K562 (cell line): ENCODE results near the gene RPL3. TPM values are rescaled to one million over a fixed set of nuclear protein-coding genes. Genes with fewer than 3 reads are reported as not detected.
A peak's percentile ranks its signal among the peaks of the same experiment; 100 is the strongest.

ENCODE experiments used
- ETV1 ChIP-seq: fragments of 450-650 bp; conservative IDR thresholded peaks from 2 replicates; pipeline ENCODE4 v1.6.1; 2016; ENCODE audit warnings: missing genetic modification characterization, control low read depth, low read depth, missing compliant biosample characterization
- FOXK1 ChIP-seq: sonication (generic); formaldehyde crosslinking; IDR thresholded peaks from 2 replicates; pipeline ENCODE4 v1.8.0; 2022; ENCODE audit warnings: missing genetic modification reagents, mild to moderate bottlenecking, borderline replicate concordance
- HNRNPLL ChIP-seq: fragments of 200-400 bp; formaldehyde crosslinking; IDR thresholded peaks from 2 replicates; pipeline ENCODE4 v1.6.1; 2017; ENCODE audit warnings: low read length, low read depth, mild to moderate bottlenecking; ENCODE audit not compliant: poor library complexity, severe bottlenecking
- KLF6 ChIP-seq: fragments of 250-450 bp; sonication (Bioruptor Pico); IDR thresholded peaks from 2 replicates; pipeline ENCODE4 v1.4.0; 2020; ENCODE audit warnings: mild to moderate bottlenecking, moderate library complexity, borderline replicate concordance
- LARP7 ChIP-seq: fragments of 450-650 bp; IDR thresholded peaks from 2 replicates; pipeline ENCODE4 v1.6.1; 2016
- PHF20 ChIP-seq: fragments of 450-650 bp; IDR thresholded peaks from 2 replicates; pipeline ENCODE4 v1.6.1; 2018; ENCODE audit not compliant: partially characterized antibody
- SMC3 ChIP-seq: conservative IDR thresholded peaks from 2 replicates; pipeline ENCODE4 v1.6.1; 2011; ENCODE audit warnings: low read depth, low read length, improper control_type of control experiment; ENCODE audit not compliant: insufficient read depth
- TAF7 ChIP-seq: fragments of 450-650 bp; IDR thresholded peaks from 2 replicates; pipeline ENCODE4 v1.6.1; 2016; ENCODE audit warnings: missing genetic modification characterization, missing compliant biosample characterization
- TARDBP ChIP-seq: fragments of 450-650 bp; IDR thresholded peaks from 2 replicates; pipeline ENCODE4 v1.6.1; 2016
- ZBTB1 ChIP-seq: sonication (generic); formaldehyde crosslinking; IDR thresholded peaks from 2 replicates; pipeline ENCODE4 v1.8.1; 2023; ENCODE audit warnings: missing genetic modification reagents, low read depth, mild to moderate bottlenecking, borderline replicate concordance
- ZNF551 ChIP-seq: fragments of 250-450 bp; sonication (Bioruptor Pico); IDR thresholded peaks from 2 replicates; pipeline ENCODE4 v1.5.0; 2021; ENCODE audit warnings: mild to moderate bottlenecking, moderate library complexity
- polyA plus RNA-seq, 8 experiments: library from polyadenylated mRNA; depleted of rRNA in 4 of 8; stranded (reverse) in 5 of 8; unstranded in 3 of 8; fragments of >200 nt; fragmentation: Nextera tagmentation in 2 of 8; fragmentation: Illumina TruSeq in 1 of 8; extraction: Ambion mirVana in 2 of 8; extraction: Trizol in 1 of 8; gene quantifications; 2 replicates each; pipeline versions ENCODE4 v1.2.1 to v1.2.3, GENCODE V29; 2011 to 2014; ENCODE audit warnings: inconsistent platforms in 1 of 8, missing spikeins in 1 of 8
- total RNA-seq, 7 experiments: library from RNA; depleted of rRNA in 6 of 7; stranded (reverse); fragments of >200 nt in 6 of 7; fragmentation: Illumina TruSeq in 2 of 7; extraction: Trizol in 2 of 7; gene quantifications; 2 replicates each; pipeline versions ENCODE4 v1.2.1 to v1.2.3, GENCODE V29; 2011 to 2021; ENCODE audit warnings: low replicate concordance in 1 of 7
- TF ChIP-seq, protein P1 (sequence below): fragments of 250-450 bp; sonication (Bioruptor Pico); IDR thresholded peaks from 2 replicates; pipeline ENCODE4 v1.4.0; 2020
- TF ChIP-seq, protein P2 (sequence below): sonication (generic); formaldehyde crosslinking; IDR thresholded peaks from 2 replicates; pipeline ENCODE4 v1.5.0; 2020; ENCODE audit warnings: missing genetic modification reagents
- TF ChIP-seq, protein P3 (sequence below): fragments of 250-450 bp; sonication (Bioruptor Pico); IDR thresholded peaks from 2 replicates; pipeline ENCODE4 v1.8.0; 2021; ENCODE audit warnings: moderate library complexity, mild to moderate bottlenecking, inconsistent platforms

RPL3 gene
- total and polyA plus RNA-seq, 9 of the 15 experiments (the other 6 are each of a cell fraction or from before 2014, with no cell fraction given), result 1,624 to 4,066 (median 2,565) TPM

DNA sequence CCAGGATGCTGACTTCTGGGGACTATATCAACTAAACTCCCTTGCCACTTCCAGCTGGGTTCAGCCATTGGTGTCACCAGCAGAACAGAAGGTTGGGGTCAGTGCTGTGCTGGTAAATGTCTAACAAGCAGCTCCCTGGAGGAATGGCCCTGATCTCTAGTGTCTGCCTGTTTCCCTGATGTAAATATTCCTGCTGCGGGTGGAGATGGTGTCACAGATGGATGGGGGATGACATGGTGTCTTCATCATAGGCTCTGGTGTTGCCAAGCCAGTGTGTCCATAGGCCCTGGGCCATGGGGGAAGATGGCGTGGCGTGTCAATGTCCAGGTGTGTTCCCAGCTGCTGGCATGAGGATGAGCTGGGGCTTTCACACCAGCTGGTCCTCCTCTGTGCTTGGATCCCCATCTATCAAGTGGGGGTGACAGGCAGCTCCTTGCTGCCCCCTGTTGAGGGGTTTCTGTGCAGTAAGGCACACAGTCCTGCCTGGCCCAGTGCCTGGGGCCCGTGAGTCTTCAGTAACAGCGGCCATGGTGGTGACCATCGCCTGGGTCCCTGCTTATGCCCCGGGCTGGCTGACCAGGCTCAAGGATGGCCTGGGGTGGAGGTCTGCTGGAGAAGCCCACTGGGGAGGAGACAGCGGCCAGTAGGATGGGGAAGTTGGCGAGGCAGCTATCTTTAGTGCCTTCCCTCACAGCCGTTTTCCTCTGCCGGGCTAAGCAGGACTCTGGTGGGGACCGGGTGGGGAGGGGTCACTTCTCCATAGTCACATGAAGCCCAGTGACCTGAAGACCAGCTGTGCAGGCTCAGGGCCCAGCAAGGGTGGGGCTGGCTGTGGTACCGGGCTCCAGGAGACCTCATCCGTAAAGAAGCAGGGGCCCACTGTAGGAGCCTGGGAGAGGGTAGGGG lies 12.7 kb downstream of the RPL3 start (continued):
- TF ChIP-seq, protein P1, sequence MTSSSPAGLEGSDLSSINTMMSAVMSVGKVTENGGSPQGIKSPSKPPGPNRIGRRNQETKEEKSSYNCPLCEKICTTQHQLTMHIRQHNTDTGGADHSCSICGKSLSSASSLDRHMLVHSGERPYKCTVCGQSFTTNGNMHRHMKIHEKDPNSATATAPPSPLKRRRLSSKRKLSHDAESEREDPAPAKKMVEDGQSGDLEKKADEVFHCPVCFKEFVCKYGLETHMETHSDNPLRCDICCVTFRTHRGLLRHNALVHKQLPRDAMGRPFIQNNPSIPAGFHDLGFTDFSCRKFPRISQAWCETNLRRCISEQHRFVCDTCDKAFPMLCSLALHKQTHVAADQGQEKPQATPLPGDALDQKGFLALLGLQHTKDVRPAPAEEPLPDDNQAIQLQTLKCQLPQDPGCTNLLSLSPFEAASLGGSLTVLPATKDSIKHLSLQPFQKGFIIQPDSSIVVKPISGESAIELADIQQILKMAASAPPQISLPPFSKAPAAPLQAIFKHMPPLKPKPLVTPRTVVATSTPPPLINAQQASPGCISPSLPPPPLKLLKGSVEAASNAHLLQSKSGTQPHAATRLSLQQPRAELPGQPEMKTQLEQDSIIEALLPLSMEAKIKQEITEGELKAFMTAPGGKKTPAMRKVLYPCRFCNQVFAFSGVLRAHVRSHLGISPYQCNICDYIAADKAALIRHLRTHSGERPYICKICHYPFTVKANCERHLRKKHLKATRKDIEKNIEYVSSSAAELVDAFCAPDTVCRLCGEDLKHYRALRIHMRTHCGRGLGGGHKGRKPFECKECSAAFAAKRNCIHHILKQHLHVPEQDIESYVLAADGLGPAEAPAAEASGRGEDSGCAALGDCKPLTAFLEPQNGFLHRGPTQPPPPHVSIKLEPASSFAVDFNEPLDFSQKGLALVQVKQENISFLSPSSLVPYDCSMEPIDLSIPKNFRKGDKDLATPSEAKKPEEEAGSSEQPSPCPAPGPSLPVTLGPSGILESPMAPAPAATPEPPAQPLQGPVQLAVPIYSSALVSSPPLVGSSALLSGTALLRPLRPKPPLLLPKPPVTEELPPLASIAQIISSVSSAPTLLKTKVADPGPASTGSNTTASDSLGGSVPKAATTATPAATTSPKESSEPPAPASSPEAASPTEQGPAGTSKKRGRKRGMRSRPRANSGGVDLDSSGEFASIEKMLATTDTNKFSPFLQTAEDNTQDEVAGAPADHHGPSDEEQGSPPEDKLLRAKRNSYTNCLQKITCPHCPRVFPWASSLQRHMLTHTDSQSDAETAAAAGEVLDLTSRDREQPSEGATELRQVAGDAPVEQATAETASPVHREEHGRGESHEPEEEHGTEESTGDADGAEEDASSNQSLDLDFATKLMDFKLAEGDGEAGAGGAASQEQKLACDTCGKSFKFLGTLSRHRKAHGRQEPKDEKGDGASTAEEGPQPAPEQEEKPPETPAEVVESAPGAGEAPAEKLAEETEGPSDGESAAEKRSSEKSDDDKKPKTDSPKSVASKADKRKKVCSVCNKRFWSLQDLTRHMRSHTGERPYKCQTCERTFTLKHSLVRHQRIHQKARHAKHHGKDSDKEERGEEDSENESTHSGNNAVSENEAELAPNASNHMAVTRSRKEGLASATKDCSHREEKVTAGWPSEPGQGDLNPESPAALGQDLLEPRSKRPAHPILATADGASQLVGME (CRISPR knock-in tag), result no peak
- TF ChIP-seq SMC3, result peak; percentile 65
- TF ChIP-seq ETV1 (tag), result no peak
- no peak for TF ChIP-seq ZNF551 (CRISPR knock-in tag)
- TF ChIP-seq FOXK1, result no peak
- no peak for TF ChIP-seq TARDBP
- no peak for TF ChIP-seq LARP7
- TF ChIP-seq, protein P2, sequence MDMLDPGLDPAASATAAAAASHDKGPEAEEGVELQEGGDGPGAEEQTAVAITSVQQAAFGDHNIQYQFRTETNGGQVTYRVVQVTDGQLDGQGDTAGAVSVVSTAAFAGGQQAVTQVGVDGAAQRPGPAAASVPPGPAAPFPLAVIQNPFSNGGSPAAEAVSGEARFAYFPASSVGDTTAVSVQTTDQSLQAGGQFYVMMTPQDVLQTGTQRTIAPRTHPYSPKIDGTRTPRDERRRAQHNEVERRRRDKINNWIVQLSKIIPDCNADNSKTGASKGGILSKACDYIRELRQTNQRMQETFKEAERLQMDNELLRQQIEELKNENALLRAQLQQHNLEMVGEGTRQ, result no peak
- no peak for TF ChIP-seq HNRNPLL
- TF ChIP-seq KLF6 (CRISPR knock-in tag), result no peak
- TF ChIP-seq, protein P3, sequence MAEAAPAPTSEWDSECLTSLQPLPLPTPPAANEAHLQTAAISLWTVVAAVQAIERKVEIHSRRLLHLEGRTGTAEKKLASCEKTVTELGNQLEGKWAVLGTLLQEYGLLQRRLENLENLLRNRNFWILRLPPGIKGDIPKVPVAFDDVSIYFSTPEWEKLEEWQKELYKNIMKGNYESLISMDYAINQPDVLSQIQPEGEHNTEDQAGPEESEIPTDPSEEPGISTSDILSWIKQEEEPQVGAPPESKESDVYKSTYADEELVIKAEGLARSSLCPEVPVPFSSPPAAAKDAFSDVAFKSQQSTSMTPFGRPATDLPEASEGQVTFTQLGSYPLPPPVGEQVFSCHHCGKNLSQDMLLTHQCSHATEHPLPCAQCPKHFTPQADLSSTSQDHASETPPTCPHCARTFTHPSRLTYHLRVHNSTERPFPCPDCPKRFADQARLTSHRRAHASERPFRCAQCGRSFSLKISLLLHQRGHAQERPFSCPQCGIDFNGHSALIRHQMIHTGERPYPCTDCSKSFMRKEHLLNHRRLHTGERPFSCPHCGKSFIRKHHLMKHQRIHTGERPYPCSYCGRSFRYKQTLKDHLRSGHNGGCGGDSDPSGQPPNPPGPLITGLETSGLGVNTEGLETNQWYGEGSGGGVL (CRISPR knock-in tag), result no peak
- TF ChIP-seq TAF7, result no peak
- no peak for TF ChIP-seq PHF20
- no peak for TF ChIP-seq ZBTB1 (CRISPR knock-in tag)
